GM19023 (cell line): Measurements from ENCODE around the gene ADARB2.
"Not testable (repeated sequence)": the region's sequence is repeated elsewhere in the genome, so short reads cannot be mapped to it uniquely, and the experiment has no call there.

Source experiments
- ATAC-seq: cut with Tn5 transposase; IDR thresholded peaks from one replicate; pipeline ENCODE4 v1.9.1; 2021; ENCODE audit warnings: mild to moderate bottlenecking, moderate library complexity; ENCODE audit not compliant: unreplicated experiment

Gene ADARB2

DNA sequence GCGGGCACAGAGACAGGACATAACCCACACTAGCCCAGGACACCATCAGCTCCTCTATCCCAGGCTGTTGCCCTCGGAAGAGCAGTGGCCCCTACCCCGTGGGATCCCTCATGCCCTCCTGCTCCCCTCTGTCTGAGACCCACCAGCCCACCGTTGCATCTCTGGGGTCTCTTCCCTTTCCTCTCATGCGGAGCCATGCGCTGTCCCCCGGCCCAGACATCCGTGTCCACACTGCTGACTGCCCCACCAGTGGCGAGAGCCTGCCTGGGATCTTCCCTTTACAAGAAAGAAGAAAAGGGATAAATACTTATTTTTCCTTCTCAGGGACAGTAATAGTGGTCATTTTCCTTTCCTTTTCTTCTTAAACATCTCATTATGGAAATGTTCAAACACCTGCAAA lies 565.7 kb downstream of the ADARB2 start:
- ATAC-seq: no peak

DNA sequence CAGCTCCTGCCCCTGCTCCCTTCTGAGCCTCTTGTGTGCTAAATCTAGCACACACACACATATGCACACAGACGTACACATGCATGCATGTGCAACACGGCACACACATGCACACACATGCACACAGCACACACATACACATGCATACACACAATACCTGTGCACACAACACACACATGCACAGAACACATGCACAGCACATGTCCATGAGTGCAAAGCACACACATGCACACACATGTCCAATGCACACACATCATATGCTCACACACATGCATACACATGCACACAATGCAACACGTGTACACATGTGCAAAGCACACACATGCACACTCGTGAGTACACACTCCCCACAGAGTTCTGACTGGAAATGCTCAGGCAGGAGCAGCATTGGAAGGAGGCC lies 566.1 kb downstream of the ADARB2 start:
- no peak for ATAC-seq

DNA sequence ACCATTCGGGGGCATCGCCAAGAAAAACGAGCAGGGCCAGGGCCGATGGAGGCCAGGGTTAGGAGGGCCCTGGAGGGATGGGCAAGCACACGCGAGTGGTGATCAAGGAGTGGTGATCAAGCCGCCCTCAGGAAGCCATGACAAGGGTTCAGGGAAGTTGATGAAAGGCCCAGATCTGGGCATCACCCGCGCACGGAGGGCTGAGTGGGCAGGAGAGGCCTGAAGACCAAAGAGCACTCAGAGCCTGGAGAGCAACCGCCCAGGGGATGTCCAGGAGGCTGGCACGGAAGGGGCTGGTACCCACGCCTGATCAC lies 566.5 kb downstream of the ADARB2 start:
- no peak for ATAC-seq

DNA sequence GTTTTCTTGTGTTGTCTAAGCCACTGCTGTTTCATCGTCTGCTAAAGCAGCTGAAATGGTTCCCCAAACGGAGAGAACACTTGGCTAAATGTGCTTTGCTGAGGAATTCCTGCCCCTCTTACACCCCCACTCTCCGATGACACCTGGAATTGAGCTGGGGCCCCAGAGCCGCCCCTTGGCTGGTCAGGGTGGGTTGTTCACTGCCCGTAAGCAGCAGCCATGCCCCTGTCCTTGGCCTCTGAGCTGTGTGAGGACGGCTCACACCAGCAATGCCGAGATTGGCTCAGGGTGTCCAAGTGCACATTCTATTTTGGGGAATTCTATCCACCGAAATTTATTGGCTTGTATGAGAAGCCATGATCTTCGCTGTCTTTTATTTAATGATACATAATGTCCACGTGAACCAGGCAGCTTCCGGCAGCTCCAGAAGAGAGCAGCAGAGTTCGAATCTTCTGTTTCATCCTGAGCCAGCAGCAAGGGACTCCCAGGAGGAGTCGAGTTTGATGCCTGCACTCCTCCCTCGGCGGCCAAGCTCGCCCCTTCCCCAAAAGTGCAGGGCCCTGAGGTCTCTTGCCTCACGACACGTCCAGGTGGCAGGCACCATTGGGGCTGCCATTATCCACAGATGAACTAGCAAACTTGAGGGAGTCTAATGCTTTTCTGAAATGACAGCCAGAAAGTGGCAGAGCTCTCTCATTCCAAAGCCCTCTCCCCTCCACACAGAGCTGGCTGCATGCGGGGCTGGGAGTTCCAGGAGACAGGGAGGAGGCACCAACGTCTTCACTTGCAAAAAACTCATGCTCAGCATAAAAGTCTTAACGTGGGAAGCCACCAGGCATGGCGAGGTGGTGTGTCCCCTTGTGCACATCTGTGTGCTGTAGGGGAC lies 567.1 kb downstream of the ADARB2 start:
- no peak for ATAC-seq

DNA sequence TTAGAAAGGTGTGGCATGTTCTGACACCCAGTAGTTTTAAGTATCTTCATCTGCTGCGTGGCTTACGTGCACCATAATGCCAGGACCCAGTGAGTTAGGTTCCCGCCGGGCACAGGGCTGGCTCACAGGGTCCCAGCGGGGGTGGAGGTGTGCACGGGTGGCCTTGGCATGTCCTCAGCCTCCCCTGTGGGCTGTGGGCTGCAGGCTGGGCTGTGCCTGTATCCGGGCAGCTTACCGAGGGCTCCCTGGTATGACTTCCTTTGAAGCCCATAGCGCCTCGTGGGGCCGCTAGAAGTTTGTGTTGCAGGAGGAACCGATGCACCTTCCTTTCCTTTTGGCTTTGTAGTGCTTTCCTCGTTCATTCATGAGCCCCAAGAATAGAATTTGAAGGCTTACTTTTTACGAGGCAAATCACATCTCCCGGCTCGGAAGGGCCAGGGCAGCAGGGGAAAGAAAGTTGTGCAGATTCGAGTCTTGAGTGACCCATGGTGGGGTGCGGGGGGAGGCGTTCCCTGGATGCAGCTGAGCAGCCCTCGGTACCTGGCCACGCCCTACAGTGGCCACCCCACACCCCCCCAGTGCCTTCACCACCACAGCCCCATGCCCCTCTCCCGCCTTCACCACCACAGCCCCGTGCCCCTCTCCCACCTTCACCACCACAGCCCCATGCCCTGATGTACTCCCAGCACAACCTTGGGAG lies 568.0 kb downstream of the ADARB2 start:
- no peak for ATAC-seq

DNA sequence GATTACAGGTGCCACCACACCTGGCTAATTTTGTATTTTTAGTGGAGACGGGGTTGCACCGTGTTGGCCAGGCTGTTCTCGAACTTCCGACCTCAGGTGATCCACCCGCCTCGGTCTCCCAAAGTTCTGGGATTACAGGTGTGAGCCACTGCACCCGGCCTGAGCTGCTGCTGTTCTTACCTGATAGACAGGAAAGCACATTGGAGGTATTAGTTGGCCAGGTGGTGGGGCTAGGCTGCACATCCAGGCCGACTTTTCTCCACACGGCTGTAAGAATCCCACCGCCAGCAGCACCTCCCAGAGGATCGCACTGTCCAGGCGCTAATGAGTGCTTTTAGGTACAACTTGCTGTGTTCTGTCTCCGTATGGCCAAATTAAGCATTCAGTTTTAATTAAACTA lies 568.6 kb downstream of the ADARB2 start:
- ATAC-seq: no peak

DNA sequence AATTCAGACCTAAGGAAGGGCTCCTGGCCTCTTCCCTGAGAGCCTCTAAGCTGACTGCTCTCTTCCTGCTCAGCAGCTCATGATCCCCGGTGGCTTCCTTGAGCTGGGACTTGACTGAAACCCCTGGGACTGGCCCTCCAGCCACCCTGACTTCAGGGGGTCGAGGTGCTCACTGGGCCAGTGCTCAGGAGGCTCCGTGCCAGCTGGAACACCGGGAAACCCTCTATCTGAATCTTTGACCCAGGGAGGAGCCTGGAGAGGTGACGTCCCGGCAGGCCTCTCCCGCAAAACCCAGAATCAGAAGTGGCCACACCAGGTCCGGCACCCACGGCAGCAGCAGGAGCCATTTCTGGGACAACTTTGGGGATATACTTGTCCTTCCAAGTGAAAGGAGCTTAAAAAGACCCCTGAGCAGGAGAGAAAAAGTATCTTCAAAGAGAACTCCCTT lies 570.5 kb downstream of the ADARB2 start:
- ATAC-seq: no peak

DNA sequence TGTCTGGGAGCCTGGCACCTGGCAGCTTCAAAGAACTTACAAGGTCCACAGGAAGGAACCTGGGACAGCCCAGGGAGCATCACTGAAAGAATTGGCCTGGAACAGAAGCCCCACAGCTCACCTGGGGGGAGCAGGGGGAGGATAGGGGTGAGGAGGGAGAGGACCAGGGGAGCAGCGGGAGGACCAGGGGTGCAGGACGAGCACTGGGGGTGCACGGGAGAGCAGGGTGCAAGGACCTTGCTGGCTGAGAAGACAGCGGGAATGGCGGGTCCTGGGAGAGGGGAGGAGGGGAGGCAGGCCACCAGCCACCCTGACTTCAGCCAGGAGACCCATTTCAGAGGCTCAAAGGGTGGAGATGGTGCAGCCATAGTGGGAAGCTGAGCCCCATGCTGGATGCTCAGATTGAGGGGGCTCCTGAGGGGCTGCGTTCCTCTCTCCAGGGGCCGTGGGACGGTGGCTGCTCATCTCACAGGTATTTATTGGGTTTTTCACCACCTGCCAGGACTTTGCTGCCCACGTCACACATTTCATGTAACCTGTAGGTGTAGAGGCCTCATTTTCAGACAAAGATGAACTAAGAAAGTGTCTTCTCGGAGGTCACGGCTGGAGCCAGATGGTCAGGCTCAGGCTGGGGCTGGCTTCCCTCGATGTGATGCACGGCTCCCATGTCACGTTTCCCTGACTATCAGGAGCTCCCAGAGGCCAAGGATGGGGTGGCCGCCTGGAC lies 571.1 kb downstream of the ADARB2 start:
- no peak for ATAC-seq

DNA sequence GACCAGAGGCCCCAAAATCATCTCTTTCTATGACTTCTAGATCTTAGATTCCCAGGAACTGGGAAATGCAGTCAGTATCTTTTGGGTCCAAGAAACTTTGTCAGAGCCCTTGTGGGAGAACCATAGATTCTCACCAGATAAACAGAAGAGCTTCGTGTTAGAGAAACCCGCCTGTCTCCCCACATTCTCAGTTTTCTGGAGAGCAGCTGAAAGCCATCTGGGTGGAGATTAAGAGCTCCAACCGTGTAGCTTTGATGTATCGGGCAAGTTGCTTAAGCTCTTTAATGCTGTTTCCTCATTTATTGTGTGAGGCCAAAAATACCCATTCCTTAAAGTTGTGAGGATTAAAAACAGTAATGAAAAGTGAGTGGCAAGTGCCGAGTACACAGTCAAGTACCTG lies 573.5 kb downstream of the ADARB2 start:
- ATAC-seq: no peak

DNA sequence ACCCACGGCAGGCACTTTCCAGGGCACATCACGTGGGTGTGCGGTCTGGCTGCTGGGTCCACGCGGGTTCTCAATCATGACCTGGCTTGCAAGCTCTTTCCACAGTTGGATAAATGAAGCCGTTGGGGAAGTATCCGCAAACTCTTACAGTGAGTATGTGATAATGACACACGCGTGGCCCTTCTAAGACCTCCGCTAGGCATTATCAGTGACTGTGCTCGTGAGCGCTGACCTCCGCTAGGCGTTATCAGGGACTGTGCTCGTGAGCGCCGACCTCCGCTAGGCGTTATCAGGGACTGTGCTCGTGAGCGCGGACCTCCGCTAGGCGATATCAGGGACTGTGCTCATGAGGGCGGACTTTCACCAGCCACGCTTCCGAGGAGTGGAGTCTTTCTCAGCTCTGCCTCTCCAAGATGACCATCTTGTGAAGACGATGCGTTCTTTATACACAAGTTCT lies 574.1 kb downstream of the ADARB2 start:
- ATAC-seq: no peak

DNA sequence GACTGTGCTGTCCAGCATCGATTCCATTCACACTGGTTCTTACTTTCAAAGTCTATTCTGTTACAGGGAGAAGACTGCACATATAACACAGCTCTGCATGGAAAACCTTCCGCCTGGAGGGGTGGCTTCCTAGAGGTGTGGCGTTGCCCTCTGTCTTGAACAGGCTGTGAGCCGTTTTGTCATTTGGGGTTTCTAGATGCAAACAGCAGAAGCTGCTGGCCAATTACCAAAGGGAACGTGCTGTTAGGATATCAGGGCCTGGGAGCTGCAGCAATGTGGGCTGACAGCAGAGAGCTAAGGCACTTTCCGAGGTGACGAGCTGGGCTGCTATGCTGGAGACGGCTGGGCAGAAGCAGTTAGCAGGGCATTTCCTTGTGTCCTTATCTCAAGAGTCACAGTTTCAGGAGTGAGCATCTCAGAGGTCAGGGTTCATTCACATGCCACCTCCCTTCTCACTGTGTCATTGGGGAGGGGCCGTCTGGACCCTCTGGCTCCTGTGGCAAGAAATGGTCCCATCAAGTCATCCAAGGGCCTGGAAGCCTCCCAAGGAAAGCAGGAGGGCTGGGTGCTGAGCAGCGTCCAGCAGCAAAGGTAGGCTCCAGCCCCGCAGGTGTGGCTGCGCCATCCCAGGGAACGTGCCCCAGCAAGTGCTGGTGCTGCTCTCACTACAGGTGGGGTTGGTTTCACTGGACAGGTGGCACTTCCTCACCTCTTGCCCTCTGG lies 574.7 kb downstream of the ADARB2 start:
- ATAC-seq: no peak

DNA sequence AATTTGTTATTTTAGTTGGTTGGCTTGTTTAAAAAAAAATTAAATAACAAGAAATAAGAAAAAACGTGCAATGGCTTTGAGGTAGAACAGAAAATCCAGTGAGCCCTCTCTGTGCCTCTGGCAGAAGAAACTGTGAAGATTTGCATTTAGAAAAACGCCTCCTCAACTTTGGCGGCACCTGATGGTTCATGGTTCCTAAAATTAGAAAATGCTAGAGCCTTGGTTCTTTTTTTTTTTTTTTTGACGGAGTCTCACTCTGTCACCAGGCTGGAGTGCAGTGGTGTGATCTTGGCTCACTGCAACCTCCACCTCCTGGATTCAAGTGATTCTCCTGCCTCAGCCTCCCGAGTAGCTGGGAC lies 576.0 kb downstream of the ADARB2 start:
- not testable (repeated sequence) for ATAC-seq

DNA sequence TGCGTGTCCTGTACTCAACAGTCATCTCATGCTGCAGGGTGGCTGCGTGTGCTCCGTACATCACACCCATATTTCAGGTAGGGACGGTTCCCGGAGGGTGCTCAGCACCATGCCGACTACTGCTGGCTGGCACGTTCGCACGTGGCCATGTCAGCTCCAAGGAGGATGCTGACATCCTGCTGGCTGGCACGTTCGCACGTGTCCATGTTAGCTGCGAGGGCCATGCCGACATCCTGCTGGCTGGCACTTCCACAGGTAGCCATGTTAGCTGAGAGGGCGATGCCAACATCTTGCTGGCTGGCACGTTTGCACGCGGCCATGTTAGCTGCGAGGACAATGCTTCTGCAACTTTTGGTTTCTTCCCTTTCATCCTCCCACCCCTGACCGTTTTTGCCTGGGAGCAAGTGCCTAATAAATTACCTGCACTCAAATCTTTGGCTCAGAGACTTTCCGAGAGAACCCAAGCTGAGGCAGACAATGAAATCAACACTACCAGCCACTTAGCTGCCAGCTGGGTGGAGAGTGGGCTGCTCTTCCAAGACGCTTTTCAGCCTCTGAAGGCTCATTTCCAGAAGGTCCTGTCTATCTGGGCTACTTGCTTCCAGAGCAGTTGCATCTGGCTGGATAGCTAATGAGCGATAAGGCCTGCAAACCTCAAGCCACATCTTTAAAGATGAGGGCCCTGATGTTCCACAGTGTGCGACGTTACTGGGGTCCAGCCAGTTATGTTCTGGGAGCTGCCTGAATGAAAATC lies 576.6 kb downstream of the ADARB2 start:
- ATAC-seq: no peak

DNA sequence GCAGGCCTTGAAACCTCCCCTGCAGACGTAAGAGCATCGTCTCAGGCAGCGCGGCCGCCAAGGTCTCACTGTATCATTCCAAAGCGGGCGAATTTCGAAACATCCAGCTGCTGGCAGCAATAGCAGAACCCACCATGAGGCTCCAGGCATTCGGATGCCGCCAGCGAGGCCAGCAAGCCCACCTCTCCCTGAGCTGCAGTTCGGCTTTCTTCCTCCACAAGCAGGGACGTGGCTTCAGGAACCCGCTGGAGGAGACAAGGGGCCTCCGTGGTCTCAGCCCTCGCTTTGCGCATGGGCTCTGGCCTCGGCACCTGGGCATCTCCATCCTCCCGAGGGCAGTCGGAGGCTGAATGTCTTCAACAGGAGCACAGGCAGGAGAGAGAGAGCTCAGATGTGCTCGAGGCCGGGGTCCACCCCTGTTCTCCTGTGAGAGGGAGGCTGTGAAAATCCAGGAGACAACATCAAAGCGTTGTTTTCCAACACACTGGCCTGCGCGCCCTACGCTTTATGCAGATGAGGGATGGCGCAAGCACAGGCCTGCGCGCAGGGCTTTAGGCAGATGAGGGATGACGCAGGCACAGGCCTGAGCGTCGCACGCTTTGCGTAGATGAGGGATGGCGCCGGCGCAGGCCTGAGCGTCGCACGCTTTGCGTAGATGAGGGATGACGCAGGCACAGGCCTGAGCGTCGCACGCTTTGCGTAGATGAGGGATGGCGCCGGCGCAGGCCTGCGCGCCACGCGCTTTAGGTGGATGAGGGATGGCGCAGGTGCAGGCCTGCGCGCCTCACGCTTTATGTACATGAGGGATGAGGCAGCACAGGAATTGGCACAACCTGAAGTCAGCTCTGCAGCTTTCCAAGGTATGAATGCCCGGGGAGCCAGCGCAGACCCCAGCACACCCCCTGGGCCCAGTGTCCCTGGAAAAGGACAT lies 577.9 kb downstream of the ADARB2 start:
- ATAC-seq: no peak

DNA sequence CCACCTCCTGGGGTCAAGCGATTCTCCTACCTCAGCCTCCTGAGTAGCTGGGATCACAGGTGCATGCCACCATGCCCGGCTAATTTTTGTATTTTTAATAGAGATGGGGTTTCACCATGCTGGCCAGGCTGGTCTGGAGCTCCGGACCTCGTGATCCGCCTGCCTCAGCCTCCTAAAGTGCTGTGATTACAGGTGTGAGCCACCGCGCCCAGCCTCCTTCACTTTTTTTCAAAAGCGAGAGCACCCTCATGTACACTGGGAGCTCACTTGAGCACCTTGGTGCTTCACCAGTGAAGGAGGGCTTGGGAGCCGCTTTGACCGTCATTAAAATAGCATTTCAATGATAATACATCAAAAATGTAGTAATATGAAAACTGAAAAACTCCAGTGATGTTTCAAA lies 578.8 kb downstream of the ADARB2 start:
- ATAC-seq: not testable (repeated sequence)

DNA sequence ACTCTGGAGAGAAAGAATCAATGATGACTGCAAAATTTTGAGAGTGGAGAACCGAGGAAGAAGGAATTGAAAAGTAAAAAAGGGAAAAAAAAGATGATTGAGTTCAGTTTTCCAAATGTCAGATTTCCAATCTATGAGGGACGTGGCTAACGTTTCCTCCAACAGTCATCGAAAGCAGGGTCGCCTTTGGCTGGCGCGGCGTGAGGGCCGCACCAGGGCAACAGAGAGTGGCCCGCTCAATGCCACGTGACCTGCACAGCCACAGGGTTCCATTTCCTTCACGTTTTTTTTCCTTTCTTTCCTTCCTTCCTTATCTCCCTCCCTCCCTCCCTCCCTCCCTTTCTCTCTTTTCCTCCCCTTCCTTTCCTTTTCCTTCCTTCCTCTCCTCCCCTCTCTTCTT lies 579.3 kb downstream of the ADARB2 start:
- no peak for ATAC-seq

DNA sequence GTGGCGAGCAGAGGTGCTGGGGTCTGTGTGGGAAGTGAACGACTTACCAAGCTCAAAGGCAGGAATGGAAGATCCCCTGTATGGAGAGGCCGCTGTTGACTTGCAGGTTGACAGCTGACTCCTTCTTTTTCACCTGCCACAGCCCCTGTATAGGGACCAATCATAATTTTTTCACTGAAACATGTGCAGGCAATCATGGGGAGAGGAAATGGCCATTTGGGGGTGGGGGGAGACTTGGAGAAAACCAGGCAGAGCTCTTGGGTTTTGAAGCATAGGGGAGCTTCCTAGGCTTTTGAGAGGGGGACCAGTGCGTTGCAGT lies 579.8 kb downstream of the ADARB2 start:
- ATAC-seq: no peak

DNA sequence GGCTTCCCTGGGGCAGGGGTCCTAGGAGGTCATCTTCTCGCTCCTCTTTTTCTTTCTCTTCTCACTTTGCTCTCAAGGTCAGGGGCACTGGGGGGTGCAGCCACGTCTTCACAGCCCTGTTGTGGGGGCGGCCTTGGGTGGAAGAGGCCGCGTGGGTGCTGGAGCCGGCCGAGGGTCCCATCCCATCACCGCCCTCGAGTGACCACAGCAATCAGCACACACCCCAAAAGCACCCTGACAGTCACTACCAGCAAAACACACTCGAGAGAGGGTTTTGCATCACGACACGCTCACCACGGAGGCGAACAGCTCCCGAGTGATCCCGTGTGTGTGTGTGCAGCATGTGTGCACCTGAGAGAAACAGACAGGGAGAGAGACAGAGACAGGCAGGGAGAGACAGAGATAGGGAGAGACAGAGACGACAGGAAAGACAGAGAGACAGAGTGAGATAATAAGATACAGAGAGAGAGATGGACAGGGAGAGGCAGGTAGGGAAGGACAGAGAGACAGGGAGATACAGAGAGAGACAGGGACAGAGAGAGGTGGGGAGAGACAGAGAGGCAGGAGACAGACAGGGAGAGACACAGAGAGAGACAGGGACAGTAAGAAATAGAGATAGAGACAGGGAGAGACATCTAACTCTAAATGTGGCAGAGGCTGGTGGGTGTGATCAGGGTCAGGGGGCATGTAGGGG lies 580.3 kb downstream of the ADARB2 start:
- no peak for ATAC-seq

DNA sequence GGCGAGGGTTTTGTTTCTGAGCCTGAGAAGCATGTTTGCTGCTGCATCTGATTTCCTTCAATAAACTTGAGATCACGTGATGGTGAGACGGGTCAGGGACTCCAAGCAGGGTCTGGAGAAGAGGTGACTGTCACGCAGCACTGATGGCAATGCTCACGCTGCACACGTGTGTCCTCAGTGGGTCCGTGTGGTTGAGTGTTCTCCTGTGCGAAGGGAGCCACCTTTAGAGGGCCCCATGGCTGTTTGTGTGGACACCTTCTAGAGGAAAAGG lies 580.8 kb downstream of the ADARB2 start:
- ATAC-seq: no peak
